HG03460 (cell line): ENCODE measurements around the gene ZNF446.
"Not testable (repeated sequence)": the region's sequence is repeated elsewhere in the genome, so short reads cannot be mapped to it uniquely, and the experiment has no call there.

Source experiments
- ATAC-seq: cut with Tn5 transposase; IDR thresholded peaks from one replicate; pipeline ENCODE4 v1.9.1; 2021; ENCODE audit not compliant: unreplicated experiment

The ZNF446 gene

DNA sequence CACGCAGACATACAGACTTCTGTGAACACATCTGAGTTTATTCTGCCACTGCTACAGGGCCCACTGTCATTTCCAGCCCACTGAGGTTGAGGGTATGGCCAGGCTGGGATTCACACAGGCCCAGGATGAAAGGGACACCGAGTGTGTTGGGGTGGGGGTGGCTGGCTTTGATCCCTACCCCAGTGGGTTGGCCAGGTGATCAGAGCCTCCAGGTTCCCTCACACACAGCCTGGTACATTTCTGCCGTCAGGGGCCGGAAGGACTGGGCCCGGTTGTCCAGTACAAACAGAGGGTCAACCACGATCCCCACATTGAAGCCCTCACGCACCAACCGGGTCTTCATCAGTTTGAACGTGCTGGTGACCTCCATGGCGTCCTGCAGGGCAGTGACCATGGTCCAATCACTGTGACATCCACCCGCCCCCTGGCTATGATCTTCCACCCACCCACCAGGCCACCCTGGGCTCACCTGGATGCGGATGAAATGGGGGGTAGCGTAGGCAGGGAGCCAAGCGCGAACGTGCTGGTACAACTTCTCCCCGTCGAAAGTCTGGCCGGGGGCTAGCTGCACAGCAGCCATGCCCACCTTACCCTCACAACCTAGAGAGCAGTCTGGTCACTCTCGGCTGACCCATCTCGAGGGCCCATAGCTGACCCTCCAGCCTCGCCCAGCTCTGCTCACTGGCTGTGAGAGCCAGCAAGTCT is 22.3 kb downstream of the ZNF446 start:
- peak; percentile 6 for ATAC-seq

- ATAC-seq, result peak; percentile 87
These were observed 23.1 kb downstream of the ZNF446 start for GRCh38 chr19:58499021-58499927.

GRCh38 chr19:58500242-58500641 is 24.1 kb downstream of the ZNF446 start:
- ATAC-seq, result no peak

DNA sequence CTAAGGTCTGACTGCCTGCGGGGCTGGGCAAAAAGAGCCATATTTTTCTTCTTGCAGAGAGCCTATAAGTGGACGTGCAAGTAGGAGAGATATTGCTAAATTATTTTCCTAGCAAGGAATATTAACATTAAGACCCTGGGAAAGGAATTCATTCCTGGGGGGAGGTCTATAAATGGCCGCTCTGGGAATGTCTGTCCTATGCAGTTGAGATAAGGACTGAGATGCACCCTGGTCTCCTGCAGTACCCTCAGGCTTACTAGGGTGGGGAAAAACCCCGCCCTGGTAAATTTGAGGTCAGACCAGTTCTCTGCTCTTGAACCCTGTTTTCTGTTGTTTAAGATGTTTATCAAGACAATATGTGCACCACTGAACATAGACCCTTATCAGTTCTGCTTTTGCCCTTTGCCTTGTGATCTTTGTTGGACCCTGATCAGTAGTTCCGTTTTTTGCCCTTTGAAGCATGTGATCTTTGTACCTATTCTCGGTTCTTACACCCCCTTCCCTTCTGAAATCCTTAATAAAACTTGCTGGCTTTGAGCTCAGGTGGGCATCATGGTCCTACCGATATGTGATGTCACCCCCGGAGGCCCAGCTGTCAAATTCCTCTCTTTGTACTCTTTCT is 31.6 kb downstream of the ZNF446 start:
- ATAC-seq, result not testable (repeated sequence)

- ATAC-seq, result no peak
These were observed 33.6 kb downstream of the ZNF446 start for GRCh38 chr19:58509731-58510083.

GRCh38 chr19:58510084-58510862 is 34.1 kb downstream of the ZNF446 start:
- no peak for ATAC-seq

DNA sequence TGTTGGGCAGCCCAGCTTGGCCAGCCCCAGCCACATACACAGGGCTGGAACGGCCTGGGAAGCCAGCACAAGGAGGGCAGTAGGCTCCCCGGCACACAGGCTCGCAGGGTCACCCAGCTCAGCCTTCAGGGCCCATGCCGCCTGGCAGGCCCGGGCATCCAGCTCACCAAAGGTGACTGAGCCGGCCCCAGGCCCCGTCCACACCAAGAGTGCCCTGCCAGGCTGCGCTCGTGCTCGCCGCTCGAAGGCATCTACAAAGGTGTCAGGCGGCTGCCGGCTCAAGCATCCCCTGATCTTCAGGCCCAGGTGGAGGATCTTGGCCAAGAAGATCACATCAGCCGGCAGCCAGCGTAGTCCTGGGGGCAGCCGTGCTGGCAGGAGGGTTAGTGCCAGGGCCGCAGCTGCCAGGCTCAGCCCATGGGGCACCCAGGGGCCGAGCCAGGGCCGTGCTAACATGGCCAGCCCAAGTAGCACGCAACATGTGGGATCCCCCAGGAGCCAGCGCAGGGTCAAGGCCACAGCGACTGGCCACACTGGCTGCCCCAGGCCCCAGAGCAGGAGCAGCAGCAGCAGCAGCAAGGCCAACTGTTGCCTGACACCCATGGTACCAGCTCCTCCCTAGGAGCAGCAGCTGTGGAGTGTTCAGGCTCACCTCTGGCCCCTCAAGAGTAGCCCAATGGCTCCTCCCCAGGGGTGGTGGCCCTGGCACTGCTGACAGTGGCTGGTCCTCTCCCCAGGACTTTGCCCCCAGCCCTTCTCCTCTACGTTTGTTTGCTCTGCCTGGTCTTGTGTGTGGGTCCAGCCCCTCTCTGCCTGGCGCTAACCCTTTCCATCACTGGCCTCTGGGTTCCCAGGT is 35.4 kb downstream of the ZNF446 start, which contains the start of gene SLC27A5:
Gene SLC27A5, minus strand, starts transcription at position 640 of the 856 bp plus-strand sequence. Its CDS starts 37 bp downstream, at position 603.
- ATAC-seq, result no peak

- ATAC-seq, result no peak
These were observed 37.1 kb downstream of the ZNF446 start for GRCh38 chr19:58513213-58513693.

DNA sequence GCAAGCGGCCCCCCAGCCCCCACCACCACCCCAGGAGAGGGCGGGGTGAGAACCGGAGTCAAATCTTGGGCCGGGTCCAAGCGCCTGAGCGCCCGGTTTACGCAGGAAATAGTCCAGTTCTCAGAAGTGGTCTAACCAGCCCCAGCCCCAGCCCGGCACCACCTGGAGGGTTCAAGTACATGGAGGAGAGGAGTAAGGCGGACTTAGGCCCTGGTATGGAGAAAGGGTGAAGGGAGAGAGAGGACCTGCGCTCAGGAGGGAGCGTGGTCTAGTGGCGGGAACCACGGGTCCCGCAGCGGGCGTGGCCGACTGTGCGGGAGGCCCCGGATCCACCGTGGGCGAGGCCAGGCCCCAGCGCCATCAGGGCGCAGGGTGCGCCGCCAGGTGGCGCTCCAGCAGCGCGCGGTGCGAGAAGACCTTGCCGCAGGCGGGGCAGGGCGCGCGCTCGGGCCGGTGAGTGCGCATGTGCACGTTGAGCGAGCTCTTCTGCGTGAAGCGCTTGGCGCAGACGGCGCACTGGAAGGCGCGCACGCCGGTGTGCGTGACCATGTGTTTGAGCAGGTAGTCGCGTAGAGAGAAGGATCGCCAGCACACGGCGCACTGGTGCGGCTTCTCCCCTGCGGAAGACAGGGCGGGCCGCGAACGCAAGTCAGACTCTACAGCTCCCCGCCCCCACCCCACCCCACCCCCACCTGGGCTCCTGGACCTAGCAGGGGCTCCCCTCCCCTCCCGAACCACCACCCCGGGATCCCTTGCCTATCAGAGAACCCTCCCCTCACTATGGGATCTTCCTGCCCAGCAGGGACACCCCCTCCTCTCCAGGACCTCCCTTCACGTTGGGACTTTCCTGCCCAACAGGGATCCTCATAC is 37.8 kb downstream of the ZNF446 start:
- peak; percentile 58 for ATAC-seq

DNA sequence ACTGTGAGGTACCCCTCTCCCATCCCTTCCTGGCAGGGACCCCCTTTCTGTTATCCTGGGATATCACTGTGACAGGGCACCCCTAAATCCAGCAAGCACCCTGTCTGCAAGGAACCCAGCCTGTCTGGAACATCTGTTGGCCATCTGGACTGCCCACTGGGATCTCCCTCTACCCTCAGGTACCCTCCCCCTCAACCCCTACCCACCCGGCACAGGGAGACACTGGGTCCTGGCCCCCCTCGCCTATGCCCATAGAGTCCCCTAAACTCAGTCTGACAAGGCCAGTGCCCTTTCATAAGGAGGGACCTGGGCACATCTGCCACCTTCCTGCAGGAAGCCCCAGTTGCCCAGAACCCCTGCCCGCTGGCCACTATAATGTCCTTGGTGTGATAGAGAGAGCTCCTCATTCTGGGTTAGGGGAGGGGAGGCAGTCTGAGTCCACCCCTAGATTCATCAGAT is 38.4 kb downstream of the ZNF446 start:
- no peak for ATAC-seq

DNA sequence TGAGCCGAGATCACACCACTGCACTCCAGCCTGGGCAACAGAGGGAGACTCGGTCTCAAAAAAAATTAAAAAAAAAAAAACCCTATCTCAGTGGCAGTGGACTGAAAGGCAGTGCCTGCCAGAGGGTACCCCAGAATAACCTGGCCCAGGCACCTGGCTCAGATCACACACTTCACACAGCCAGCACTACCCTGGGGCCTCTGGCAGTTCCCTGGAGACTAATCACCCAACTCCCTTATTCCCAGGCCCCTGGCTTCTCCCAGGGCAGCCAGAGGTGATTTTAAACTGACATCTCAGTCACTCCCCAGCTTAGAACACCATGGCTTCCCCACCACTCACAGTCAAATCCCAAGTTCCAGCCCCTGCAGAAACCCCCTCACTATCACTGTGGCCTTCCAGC is 39.1 kb downstream of the ZNF446 start:
- no peak for ATAC-seq

DNA sequence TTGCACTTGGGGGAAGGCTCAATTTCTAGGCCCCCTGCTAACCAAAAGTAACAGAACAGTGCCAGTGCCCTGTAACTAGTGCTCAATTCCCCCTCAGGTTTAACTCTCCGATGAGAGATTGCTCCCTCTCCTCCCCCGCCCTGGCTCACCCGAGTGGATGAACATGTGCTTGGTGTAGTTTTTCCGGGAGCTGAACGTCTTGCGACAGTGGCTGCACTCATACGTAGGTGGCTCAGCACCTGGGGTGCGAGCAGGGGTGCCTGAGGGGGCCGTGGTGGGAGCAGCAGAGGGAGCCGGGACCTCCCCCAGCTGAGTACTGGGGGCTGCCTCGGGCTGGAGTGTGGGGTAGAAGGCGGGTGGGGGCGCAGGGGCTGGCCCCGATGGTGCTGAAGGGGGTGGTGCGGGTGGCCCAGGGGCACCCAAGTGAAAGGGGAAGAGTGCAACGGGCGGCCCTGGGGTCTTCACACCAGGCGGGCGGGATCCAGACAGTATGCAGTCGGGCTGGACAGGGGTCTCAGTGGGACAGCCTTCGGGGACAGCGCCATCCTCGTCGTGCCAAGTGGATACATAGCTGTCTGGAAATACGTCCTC is 40.2 kb downstream of the ZNF446 start:
- no peak for ATAC-seq

DNA sequence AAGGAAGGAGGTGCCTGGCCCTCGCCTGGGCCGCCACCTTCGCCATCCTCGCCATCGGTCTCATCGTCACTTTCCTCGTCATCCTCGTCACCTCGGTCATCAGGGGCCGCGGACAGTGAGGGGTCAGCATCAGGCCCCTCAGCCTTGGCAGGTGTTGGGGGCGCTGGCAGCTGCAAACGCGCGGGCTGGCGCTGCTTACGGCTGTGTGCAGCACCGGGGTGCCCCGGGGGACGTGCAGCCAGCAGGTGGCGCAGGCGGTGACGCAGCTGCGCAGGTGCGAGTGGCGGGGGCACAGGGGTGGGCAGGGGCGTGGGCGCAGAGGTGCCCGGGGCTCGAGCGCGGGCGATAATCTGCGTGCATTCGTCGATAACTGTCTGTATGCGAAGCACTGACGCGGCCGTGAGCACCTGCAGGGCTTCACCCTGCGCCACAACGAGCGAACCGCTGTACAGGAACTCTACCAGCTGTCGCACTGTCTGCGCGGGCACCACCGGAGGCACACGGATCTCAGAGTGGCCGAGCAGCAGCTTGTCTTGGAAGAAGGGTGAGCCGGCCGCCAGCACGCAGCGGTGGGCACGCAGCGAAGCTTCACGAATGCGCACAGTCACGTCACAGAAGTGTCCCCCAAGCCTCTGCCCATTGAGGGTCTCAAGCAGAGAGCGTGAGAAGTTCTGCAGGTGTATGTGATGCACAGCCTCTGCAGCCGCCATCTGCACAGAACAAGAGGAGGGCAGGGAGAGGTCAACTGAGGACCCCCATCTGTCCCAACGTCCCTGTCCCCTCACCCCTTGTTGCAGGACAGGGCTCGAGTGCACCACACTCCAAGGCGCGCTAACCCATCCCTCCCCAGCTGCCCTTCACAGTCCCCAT is 41.0 kb downstream of the ZNF446 start:
- no peak for ATAC-seq

GRCh38 chr19:58518256-58519086 is 42.3 kb downstream of the ZNF446 start:
- no peak for ATAC-seq

DNA sequence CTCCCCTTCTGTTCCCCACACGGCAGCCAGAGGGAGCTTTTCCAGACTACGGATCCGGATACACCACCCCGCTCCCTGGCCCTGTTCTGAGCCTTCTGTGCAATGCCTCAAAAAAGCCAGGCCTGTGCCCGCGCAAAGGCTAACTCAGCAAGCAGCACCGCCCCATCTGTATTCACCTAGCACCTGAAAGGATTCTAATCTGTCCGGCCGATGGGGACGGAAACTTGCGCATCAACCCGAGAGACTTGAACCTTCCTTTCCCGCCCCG is 42.9 kb downstream of the ZNF446 start:
- no peak for ATAC-seq

- ATAC-seq, result peak; percentile 71
These were observed 43.5 kb downstream of the ZNF446 start, which contains the start of gene ZBTB45 for GRCh38 chr19:58519355-58520256. Gene ZBTB45 (minus strand): TSS chr19:58519810. CDS start chr19:58517673, 2,137 bp downstream.
